GM18868 (cell line): ENCODE data around the gene NMBR.
"Not testable (repeated sequence)": the region's sequence is repeated elsewhere in the genome, so short reads cannot be mapped to it uniquely, and the experiment has no call there.

Experiments used
- ATAC-seq: cut with Tn5 transposase; IDR thresholded peaks from one replicate; pipeline ENCODE4 v1.9.1; 2021; ENCODE audit warnings: mild to moderate bottlenecking, moderate library complexity; ENCODE audit not compliant: unreplicated experiment

NMBR gene

DNA sequence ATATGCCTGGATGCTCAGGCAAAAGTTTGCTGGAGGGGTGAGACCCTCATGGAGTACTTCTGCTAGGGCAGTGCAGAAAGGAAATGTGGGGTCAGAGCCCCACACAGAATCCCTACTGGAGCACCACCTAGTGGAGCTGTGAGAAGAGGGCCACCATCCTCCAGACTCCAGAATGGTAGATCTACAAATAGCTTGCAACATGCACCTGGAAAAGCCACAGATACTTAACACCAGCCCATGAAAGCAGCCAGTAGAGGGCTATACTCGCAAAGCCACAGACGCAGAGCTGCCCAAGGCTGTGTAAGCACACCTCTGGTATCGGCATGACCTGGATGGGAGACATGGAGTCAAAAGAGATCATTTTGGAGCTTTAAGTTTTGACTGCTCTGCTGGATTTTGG, 74.9 kb downstream of the NMBR start:
- no peak for ATAC-seq

DNA sequence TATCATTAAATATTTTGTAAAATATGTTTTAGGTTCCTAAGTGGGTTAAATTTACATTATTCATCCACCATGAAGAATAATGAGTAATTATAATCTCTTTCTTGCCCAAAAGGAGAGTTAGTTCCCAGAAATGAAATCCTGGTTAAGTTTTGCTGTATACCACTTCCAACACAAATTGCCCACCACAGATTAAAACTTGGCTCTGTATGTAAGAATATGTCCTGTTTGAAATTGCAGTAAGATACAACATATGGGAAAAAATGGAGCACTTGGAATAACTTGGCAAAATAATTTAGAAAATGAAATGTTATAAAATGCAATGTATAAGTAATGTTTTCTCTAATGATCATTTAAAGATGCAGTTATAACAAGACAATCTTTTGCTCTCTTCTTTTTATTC, 78.5 kb downstream of the NMBR start:
- ATAC-seq: no peak

DNA sequence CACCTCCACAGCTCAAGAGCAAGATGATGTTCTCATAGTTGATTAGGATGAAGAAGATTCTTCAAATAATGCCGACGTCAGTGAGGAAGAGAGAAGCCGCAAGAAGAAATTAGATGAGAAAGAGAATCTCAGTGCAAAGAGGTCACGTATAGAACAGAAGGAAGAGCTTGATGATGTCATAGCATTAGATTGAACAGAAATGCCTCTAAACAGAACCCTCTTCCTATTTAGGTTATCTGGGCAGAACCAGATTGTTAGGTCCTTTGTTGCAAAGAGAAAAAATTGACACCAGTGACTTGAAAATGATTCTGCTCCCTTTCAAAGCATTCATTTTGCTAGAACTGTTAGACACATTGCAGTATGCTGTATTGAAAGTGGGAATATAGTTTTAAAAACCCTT, 84.1 kb downstream of the NMBR start:
- not testable (repeated sequence) for ATAC-seq

DNA sequence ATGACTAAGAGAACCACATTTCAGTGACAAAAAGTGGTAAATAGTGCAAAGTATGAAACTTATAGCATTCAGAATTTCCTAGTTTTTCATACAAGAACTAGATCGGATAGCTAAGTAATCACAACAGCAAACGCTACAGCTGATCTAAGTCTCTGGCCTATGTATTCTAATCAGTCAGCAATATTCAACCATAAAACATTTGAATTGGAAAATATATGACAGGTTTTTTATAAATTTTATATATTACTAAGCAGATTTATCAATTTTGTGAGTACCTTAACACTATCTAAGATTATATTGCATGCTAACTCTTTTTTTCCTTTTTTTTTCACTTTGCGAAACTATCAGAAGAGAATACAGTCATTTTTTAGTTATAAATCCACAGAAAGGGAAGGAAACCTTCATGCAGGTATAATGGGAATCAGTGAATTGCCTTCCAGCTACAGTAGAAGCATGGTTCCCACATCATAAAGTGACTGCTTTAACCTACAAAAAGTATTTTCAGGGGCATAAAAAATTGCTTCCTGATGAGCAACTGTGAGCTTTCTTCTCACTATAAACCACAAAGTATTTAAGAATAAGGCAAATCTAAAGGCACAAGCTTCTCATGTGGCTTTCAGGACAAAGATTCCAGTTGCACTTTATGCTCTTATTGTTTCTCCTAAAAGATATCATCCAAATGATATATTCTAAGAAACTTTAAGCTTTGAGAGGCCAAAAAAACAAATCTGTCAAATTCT, 88.2 kb downstream of the NMBR start:
- ATAC-seq: no peak

DNA sequence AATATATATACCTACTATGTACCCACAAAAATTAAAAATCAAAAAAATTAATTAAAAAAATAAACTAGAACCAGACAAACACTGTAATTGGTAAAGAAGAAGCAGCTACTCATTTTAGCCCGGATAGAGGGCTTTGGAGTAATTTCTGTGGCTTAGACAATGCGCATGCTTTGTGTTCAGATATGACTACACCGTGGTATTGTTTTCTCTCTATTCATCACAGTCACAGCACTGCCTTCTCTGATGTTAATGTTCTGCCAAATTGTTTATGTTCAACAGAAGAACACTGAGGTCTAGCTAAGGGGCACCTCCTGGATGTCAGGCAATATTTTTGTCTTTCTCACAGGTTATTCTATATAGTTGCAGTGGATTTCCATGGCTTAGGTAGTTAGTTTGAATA, 91.7 kb downstream of the NMBR start:
- peak; percentile 75 for ATAC-seq

DNA sequence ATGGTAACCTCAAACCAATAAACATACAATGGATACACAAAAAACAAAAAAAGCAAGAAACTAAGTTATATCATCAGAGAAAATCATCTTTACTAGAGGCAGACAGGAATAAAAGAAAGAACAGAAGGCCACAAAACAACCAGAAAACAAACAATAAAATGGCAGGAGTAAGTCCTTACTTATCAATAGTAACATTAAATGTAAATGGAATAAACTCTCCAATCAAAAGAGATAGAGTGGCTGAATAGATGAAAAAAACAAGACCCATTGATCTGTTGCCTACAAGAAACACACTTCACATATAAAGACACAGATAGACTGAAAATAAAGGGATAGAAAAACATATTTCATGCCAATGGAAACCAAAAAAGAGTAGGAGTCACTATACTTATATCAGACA, 95.5 kb downstream of the NMBR start:
- ATAC-seq: no peak

DNA sequence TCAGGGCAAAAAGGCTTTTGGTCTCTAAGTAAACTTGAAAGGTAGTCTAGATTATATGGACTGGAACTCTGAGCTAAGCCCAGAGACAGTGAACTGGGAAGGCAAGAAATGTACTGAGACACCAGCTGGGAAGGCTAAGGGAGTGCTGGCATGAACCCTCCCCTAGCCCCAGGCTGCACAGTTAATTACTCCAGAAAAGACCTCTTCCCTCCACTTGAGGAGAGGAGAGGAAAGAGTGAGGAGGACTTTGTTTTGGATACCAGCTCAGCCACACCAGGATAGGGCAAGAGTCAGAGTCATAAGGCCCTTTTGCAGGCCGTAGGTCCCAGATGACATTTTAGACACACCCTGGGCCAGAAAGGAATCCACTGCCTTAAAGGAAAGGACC, 98.3 kb downstream of the NMBR start:
- ATAC-seq: no peak

DNA sequence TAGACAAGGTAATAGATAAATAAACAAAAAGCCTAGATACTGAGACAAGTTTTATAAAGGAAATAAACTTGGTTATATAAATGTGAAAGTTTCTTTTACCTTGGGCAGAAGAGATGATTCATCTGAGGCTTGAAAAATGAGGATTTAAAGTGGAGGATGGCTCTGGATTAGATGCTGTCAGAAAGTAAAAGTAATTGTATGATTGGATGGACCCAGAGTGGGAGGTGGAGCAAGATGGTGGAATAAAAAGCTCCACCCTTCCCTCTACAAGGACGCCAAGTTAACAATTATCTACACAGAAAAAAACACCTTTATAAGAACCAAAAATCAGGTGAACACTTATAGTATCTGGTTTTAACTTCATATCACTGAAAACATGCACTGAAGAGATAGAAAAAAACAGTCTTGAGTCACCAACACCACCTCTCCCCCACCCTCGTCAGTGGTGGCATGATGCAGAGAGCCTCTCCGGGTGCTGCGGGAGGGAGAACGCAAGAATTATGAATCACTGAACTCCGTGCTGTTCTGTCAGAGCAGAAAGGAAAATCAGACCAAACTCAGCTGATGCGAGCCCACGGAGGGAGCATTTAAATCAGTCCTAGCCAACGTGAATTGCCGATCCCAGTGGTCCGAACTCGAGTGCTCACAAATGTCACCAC, 98.9 kb downstream of the NMBR start:
- ATAC-seq: no peak

DNA sequence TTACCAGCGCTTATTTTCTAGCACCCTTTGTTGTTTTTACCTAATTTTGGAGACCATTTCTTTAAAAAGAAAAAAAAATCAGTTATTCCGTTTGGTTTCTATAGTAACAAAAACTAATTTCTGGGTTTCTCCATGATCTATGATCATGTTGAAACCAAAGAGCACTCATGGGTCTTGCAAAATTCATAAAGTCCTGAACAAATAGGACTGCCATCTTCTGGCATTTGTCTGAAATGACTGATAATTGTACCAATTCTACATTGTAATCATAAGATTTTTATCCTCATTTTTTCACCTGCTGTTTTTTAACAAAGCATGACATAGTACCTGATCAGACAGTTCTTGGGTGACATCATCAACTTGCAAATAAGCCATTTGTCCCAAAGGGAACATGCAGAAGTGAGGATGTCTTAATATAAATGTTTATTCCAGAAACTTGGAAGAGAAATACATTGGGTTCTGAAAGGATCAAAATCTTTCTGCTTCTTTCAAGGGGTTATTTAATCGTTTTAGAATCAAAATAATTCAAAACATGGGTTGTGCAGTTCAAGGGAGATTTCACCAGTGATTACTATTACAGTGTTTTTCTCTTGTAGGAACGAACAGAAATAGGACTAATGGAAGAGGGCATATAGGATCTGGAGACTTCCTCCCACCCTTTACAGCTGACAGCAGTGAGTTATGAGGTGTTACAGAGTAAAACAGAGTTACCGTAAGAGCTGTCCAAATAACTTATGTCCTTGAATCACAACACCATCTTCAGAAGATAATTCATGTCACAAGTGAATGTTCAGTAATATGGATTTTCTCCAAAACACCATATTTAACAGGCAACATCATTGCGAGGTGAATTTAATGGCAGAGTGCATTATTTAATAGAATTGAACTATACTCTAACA, 101.3 kb downstream of the NMBR start:
- ATAC-seq: no peak

DNA sequence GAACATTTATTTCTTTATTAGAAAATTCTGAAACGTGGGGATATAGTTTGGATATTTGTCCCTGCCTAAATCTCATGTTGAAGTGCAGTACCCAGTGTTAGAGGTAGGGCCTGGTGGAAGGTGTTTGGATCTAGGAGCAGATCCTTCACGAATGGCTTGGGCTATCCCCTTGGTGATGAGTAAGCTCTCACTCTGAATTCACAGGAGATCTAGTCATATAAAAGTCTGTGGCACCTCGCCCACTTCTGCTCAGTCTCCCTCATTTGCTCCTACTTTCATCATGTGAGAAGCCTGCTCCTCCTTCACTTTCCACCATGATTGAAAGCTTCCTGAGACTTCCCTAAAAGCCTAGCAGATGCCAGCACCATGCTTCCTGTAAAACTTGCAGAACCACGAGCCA, 111.0 kb downstream of the NMBR start:
- ATAC-seq: no peak

DNA sequence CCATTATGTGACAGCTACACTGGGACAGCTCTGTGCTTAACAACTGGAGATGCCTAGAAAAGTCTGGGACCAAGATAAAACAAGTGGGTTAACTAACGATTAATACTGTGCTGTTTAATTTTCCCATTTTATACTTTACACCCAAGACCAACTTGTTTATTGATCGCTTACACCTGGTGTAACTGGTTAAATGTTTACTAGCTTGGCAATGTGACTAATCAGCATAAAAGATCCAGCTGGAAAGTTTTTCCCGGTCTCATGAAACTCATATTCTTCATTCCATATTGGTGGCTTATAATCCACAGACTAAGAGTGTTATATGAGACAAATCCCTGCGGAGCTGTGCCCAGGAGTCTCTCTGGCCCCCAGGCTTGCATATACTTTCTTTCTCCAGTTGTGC, 115.9 kb downstream of the NMBR start:
- no peak for ATAC-seq

DNA sequence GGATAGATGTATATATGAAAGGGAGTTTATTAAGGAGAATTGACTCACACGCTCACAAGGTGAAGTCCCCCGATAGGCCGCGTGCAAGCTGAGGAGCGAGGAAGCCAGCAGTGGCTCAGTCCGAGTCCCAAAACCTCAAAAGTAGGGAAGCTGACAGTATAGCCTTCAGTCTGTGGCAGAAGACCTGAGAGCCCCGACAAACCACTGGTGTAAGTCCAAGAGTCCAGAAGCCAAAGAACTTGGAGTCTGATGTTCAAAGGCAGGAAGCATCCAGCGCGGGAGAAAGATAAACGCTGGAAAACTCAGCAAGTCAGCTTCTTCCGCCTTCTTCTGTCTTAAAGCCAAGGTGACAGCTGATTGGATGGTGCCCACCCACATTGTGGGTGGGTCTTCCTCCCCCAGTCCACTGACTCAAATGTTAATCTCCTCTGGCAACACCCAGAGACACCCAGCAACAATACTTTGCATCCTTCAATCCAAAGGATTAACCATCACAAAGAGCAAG, 116.8 kb downstream of the NMBR start:
- no peak for ATAC-seq

DNA sequence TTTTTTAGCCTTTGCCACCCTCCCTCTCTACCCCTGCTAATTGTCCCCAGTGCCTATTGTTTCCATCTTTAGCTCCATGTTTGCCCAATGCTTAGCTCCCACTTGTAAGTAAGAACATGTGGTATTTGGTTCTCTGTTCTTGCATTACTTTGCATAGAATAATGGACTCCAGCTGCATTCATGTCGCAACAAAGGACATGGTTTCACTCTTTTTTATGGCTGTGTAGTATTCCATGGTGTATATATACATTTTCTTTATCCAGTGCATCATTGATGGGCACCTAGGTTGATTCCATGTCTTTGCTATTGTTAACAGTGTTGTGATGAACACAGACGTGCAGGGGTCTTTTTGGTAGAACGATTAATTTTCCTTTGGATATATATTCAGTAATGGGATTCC, 118.4 kb downstream of the NMBR start:
- no peak for ATAC-seq

DNA sequence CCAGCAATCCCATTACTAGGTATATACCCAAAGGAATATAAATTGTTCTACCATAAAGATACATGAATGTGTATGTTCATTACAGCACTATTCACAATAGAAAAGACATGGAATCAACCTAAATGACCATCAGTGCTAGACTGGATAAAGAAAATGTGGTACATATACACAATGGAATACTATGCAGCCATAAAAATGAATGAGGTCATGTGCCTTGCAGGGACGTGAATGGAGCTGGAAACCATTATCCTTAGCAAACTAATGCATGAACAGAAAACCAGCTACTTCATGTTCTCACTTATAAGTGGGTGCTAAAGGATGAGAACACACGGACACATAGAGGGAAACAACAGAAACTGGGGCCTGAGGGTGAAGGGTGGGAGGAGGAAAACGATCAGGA, 119.1 kb downstream of the NMBR start:
- not testable (repeated sequence) for ATAC-seq

DNA sequence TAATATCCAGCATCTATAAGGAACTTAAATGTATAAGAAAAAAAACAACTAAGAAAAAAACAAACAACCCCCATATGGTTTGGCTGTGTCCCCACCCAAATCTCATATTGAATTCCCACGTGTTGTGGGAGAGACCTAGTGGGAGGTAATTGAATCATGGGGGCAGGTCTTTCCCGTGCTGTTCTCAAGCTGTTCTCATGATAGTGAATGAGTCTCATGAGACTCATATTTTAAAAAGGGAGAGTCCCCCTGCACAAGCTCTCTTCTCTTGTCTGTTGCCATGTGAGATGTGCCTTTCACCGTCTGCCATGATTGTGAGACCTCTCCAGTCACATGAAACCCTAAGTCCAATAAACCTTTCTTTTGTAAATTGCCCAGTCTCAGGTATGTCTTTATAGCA, 119.8 kb downstream of the NMBR start:
- ATAC-seq: no peak

DNA sequence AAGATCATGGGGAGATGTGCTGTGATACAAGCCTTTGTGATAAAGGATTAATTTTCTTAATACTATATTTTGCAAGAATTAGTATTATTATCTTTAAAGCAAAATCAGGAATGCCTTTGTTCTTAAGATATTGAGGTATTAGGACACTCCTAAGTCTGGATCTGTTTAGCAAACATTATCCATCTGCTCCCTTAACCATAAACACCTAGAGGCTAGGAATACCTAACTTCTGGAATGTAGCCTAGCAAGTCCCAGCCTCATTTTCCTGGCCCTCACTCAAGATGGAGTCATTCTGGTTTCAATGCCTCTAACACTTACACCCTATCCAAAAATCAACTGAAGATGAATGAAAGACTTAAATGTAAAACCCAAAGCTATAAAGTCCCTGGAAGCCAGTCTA, 120.5 kb downstream of the NMBR start:
- no peak for ATAC-seq
